ENCODE measurements around the gene PHKG1.
"Not testable (repeated sequence)": the region's sequence is repeated elsewhere in the genome, so short reads cannot be mapped to it uniquely, and the experiment has no call there.

Gene PHKG1

DNA sequence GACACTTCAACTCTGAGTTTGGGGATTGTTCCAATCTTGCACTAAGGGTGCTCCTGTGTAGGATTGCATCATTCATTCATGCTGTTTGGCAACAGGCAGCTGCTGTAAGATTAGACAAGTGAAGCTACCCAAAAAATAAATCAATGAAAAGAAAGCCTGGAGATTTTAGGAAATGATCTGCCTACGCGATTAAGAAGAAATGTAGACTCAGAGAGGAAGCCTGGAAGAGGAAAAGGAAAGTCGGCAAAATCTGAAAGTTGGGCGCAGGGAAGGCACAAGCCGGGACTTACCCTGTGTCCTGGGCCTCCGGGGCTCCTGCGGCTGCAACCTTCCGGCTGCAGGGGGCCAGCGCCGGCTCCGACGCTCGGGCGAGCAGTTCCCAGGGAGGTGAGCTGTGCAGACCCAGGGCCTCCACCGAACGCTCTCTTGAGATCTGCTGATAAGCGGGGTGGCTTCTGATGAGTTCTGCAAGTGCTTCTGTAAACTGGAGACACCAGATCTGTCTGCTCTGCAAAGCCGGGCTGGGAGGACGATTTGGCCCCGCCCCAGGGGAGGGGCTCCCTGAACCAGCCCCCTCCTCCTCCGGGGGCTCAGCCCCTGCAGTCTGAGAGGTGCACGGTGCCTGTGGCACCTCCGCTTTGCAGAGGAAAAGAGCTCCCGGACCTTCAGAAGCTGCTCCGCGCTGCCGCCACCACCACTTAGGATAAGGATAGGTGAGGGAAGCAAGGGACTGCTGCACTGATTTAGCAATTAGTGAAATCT lies 58.9 kb downstream of the PHKG1 start:
- DNase-seq = peak; percentile 85

DNA sequence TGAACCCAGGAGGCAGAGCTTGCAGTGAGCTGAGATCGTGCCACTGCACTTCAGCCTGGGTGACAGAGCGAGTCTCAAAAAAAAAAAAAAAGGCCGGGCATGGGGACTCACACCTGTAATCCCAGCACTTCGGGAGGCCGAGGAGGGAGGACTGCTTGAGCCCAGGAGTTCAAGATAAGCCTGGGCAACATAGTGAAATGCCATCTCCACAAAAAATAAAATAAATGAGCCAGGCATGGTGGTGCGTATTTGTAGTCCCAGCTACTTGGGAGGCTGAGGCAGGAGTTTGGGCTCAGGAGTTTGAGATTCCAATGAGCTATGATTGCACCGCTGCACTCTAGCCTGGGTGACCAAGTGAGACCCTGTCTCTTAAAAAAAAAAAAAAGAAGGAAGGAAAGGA lies 60.2 kb downstream of the PHKG1 start:
- DNase-seq = not testable (repeated sequence)

DNA sequence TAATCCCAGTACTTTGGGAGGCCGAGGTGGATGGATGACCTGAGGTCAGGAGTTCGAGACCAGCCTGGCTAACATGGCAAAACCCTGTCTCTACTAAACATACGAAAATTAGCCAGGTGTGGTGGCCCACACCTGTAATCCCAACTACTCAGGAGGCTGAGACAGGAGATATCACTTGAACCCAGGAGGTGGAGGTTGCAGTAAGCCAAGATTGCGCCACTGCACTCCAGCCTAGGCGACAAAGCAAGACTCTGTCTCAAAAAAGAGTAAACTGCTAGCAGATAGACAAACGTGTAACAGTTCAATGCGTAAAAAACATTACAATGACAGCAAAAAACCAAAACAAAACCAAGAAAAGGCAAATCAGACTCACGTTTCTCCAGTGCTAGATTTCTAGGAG lies 61.2 kb downstream of the PHKG1 start:
- not testable (repeated sequence) for DNase-seq

GRCh38 chr7:56030340-56030739 lies 62.4 kb downstream of the PHKG1 start:
- DNase-seq = no peak

Data from activated CD4-positive, alpha-beta T cell treated with anti-CD3 and anti-CD28 coated beads, Interleukin-2, amount 50 U/mL, for 16 hours (primary cell).